Coronary artery (tissue), 2 donors: ENCODE data around the gene CFC1B.
"Not testable (repeated sequence)": the region's sequence is repeated elsewhere in the genome, so short reads cannot be mapped to it uniquely, and the experiment has no call there.

ENCODE experiments used
- DNase-seq: peaks from one replicate; pipeline ENCODE4 v3.0.0-alpha.2; 2017; ENCODE audit warnings: low spot score
- H3K27ac ChIP-seq, 2 donors: fragments of 200-600 bp; sonication (generic); one replicate each; pipeline ENCODE4 v1.5.1; 2016 to 2019
- H3K4me3 ChIP-seq: fragments of 200-600 bp; sonication (generic); 2 replicates; pipeline ENCODE4 v1.5.1; 2016; ENCODE audit warnings: mild to moderate bottlenecking, moderate library complexity

CFC1B gene

DNA sequence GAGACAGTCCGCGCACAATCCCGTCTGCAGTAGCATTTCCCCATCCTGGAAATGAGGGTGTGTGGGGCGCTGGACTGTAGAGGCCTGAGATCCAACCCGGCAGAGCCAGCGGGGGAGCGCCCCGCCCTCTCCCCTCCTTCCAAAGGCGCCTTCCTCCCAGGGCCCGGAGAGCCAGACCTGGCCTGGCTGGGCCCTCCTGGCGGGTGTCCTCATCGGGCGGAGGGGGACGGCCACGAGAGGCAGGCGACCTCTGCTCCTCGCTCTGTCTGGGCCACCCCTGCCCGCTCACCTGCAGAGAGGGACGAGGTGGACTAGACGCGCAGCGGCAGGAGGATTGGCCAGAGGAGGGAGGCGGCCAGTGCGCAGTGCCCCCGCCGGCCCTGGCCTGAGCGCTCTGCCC lies 28.5 kb downstream of the CFC1B start:
- H3K27ac ChIP-seq, H3K4me3 ChIP-seq, DNase-seq: not testable (repeated sequence)

DNA sequence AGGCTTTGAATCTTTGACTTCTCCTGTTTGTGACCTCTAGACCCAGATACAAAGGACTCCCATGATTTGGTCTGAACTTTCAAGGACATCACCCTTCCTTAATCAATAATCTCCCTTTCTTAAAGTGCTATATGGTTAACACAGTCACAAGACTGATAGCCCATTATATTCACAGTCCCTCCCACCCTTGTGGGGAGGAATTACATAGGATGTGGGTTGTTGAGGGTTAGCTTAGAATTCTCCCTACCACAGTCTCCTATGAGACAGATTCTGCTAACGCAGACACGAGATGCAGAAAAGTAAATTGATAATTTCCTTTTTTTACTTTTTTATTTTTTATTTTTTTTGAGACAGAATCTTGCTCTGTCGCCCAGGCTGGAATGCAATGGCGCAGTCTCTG lies 33.2 kb downstream of the CFC1B start:
- not testable (repeated sequence) for H3K4me3 ChIP-seq, DNase-seq

DNA sequence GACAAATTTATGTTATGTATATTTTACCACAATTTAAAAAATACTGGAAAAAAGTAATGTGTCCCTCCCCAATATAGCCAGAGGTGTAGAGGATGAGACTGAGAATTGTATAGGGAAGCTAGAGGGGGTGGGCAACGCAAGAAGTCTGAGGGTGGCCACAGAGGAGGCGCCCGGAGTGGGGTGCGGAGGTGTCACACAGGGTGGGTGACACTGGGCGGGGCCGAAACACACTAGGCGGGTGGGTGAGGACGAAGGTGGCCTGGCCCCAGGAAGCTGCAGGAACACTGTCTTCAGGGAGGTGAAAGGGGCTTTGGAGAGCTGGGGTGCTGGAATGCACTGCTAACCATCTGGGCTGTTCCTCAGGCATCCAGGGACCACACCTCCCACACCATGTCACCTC lies 35.4 kb downstream of the CFC1B start:
- H3K27ac ChIP-seq, H3K4me3 ChIP-seq, DNase-seq: not testable (repeated sequence)

More for the DNA sequence above, 33.2 kb downstream of the CFC1B start:
- not testable (repeated sequence) for H3K27ac ChIP-seq

DNA sequence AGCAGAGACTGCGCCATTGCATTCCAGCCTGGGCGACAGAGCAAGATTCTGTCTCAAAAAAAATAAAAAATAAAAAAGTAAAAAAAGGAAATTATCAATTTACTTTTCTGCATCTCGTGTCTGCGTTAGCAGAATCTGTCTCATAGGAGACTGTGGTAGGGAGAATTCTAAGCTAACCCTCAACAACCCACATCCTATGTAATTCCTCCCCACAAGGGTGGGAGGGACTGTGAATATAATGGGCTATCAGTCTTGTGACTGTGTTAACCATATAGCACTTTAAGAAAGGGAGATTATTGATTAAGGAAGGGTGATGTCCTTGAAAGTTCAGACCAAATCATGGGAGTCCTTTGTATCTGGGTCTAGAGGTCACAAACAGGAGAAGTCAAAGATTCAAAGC lies 45.1 kb downstream of the CFC1B start:
- not testable (repeated sequence) for DNase-seq, H3K27ac ChIP-seq, H3K4me3 ChIP-seq

DNA sequence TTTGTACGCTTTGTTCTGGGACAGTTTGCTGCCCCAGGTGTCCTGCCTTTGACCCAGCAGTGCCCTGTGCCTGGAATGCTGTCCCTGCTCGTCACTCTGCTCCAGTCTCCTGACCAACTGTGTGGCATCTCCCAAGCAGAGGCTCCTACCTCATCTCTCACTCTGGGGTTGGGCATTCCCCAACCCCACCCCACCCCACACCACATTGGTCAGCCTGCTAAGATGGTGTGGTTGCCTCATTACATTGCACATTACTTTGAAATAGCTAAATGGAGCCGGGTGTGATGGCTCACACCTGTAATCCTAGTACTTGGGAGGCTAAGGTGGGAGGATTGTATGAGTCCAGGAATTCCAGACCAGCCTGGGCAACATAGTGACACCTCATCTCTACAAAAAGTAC lies 50.9 kb downstream of the CFC1B start:
- not testable (repeated sequence) for DNase-seq, H3K4me3 ChIP-seq, H3K27ac ChIP-seq

DNA sequence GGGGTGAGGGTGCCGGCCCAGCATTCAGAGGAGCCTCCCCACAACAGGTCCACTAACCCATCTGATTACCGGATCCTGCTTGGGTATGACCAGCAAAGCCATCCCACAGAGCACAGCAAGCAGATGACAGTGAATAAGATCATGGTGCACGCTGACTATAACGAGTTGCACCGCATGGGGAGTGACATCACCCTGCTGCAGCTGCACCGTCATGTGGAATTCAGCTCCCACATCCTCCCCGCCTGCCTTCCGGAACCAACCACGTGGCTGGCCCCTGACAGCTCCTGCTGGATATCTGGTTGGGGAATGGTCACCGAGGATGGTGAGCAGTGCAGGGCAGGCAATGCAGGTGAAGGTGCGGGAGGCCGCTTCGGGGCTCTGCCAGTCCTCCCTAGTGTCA lies 53.2 kb downstream of the CFC1B start:
- not testable (repeated sequence) for H3K4me3 ChIP-seq, DNase-seq

DNA sequence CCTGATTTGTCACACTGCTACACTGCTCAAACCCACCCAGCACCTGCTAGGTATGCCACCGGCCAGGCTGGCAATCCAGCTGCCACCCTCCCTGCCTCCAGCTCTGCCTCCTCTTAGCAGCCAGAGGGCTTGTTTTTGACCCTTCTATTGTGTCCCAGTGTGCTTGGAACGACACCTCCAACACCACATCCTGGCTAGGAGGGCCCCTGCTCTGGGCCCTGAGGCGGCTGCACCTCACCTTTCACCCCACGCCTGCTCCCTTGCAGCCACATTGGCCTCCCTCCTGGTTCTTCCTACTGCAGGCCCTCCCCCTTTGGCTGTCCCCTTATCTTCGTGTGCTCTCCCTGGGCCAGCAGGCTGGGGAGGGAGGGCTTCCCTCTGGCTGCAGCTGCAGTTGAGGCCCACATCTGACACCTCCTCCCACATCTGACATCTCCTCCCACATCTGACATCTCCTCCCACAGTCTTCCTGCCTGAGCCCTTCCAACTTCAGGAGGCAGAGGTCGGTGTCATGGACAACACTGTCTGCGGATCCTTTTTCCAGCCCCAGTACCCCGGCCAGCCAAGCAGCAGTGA lies 55.3 kb downstream of the CFC1B start:
- not testable (repeated sequence) for H3K27ac ChIP-seq, H3K4me3 ChIP-seq, DNase-seq

More for the DNA sequence above, 53.2 kb downstream of the CFC1B start:
- H3K27ac ChIP-seq: not testable (repeated sequence)

DNA sequence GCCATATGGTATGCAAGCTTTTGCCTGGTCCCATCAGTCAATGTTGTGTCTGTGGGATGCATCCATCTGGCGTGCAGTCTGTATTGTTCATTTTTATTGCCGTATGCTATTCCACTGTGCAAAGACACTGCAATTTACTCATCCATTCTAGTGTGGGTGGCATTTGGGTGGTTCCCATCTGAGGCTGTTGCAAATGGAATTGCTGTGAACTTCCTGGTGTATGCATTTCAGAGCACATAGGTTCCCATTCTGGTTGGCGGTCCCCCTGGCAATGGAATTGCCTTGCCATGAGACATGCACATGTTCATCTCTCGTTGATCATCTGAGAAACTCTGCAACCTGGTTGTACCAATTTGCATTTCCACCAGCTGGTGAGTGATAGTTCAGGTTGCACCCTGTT lies 56.5 kb downstream of the CFC1B start:
- not testable (repeated sequence) for H3K4me3 ChIP-seq, H3K27ac ChIP-seq, DNase-seq
